GM23338 (cell line): ENCODE data around the gene IQCK. TPM values are rescaled to one million over a fixed set of nuclear protein-coding genes. Genes with fewer than 3 reads are reported as not detected.

Experiments
- ATAC-seq: fragments of 200-7000 bp; cut with Tn5 transposase; 3 replicates; pipeline ENCODE4 v1.9.1; 2020
- DNase-seq: peaks from one replicate; pipeline ENCODE4 v3.0.0-alpha.2; 2015; ENCODE audit warnings: low spot score
- H2AFZ ChIP-seq: fragments of 200-600 bp; sonication (generic); 2 replicates; pipeline ENCODE4 v1.8.0; 2016; ENCODE audit warnings: antibody characterized with exemption, mild to moderate bottlenecking, moderate library complexity
- H3F3A ChIP-seq: fragments of 200-600 bp; sonication (generic); replicated peaks from 2 replicates; pipeline ENCODE4 v1.8.0; 2017; ENCODE audit warnings: antibody characterized with exemption, mixed run types, low read depth
- H3K27ac ChIP-seq: fragments of 200-600 bp; sonication (generic); 2 replicates; pipeline ENCODE4 v1.6.1; 2016; ENCODE audit warnings: low read depth
- H3K27me3 ChIP-seq: fragments of 200-600 bp; sonication (generic); 2 replicates; pipeline ENCODE4 v1.8.0; 2016; ENCODE audit warnings: mild to moderate bottlenecking, mixed run types, moderate library complexity; ENCODE audit not compliant: insufficient read depth
- H3K36me3 ChIP-seq: fragments of 200-600 bp; sonication (generic); 2 replicates; pipeline ENCODE4 v1.8.0; 2016; ENCODE audit warnings: mild to moderate bottlenecking; ENCODE audit not compliant: insufficient read depth
- H3K4me1 ChIP-seq: fragments of 200-600 bp; sonication (generic); 2 replicates; pipeline ENCODE4 v1.8.0; 2016; ENCODE audit warnings: mild to moderate bottlenecking, moderate library complexity; ENCODE audit not compliant: insufficient read depth
- H3K4me2 ChIP-seq: fragments of 200-600 bp; sonication (generic); 2 replicates; pipeline ENCODE4 v1.7.1; 2017; ENCODE audit warnings: mixed run types
- H3K4me3 ChIP-seq: fragments of 200-600 bp; sonication (generic); 2 replicates; pipeline ENCODE4 v1.6.1; 2016; ENCODE audit warnings: mixed run types
- H3K79me2 ChIP-seq: fragments of 200-600 bp; sonication (generic); replicated peaks from 2 replicates; pipeline ENCODE4 v1.8.0; 2017; ENCODE audit warnings: mild to moderate bottlenecking; ENCODE audit not compliant: insufficient read depth
- H3K9me2 ChIP-seq: fragments of 200-600 bp; sonication (generic); 2 replicates; pipeline ENCODE4 v1.8.0; 2017; ENCODE audit not compliant: insufficient read depth
- H4K20me1 ChIP-seq: fragments of 200-600 bp; sonication (generic); replicated peaks from 2 replicates; pipeline ENCODE4 v1.8.0; 2017; ENCODE audit warnings: mild to moderate bottlenecking; ENCODE audit not compliant: insufficient read depth
- H3K27ac Mint-ChIP-seq: 2 replicates; pipeline ENCODE4 v1.8.0; 2020; ENCODE audit warnings: inconsistent platforms, mild to moderate bottlenecking, moderate library complexity, mixed read lengths
- H3K27me3 Mint-ChIP-seq: 3 replicates; pipeline ENCODE4 v1.8.0; 2022; ENCODE audit warnings: low read depth, mild to moderate bottlenecking, moderate library complexity, mixed read lengths, inconsistent platforms; ENCODE audit not compliant: insufficient read depth, poor library complexity
- H3K36me3 Mint-ChIP-seq: 3 replicates; pipeline ENCODE4 v1.8.0; 2021; ENCODE audit warnings: low read depth, mild to moderate bottlenecking, inconsistent platforms, moderate library complexity, mixed read lengths
- H3K4me1 Mint-ChIP-seq: 3 replicates; pipeline ENCODE4 v1.8.0; 2020; ENCODE audit warnings: mild to moderate bottlenecking, inconsistent platforms, mixed read lengths
- H3K4me3 Mint-ChIP-seq: 3 replicates; pipeline ENCODE4 v1.8.0; 2021; ENCODE audit warnings: moderate library complexity, mild to moderate bottlenecking, inconsistent platforms, mixed read lengths
- H3K9me3 Mint-ChIP-seq: 3 replicates; pipeline ENCODE4 v1.8.0; 2020; ENCODE audit warnings: moderate library complexity, mild to moderate bottlenecking, inconsistent platforms, mixed read lengths
- CREB1 ChIP-seq: fragments of 250-450 bp; sonication (Bioruptor Pico); IDR thresholded peaks from 2 replicates; pipeline ENCODE4 v1.5.0; 2020; ENCODE audit warnings: low read depth, mild to moderate bottlenecking, moderate library complexity
- CTCF ChIP-seq, 2 experiments: fragments of 200-600 bp in 1 of 2; sonication (generic) in 1 of 2; conservative IDR thresholded peaks; 2 replicates each; pipeline versions ENCODE4 v1.5.1 to v1.6.1; 2016 to 2017; ENCODE audit warnings: antibody characterized with exemption in 2 of 2, low read depth in 2 of 2, mild to moderate bottlenecking in 2 of 2, moderate library complexity in 1 of 2
- ETS1 ChIP-seq: IDR thresholded peaks from 2 replicates; pipeline ENCODE4 v1.6.1; 2016; ENCODE audit warnings: antibody characterized with exemption
- EZH2 ChIP-seq: fragments of 200-600 bp; sonication (generic); IDR thresholded peaks from one replicate; pipeline ENCODE4 v1.8.0; 2017; ENCODE audit warnings: antibody characterized with exemption, mild to moderate bottlenecking, low read depth; ENCODE audit not compliant: unreplicated experiment
- NANOG ChIP-seq: IDR thresholded peaks from 2 replicates; pipeline ENCODE4 v1.6.1; 2016; ENCODE audit warnings: antibody characterized with exemption, borderline replicate concordance
- POLR2AphosphoS5 ChIP-seq: IDR thresholded peaks from 2 replicates; pipeline ENCODE4 v1.6.1; 2016; ENCODE audit warnings: antibody characterized with exemption, low read depth
- REST ChIP-seq: IDR thresholded peaks from one replicate; pipeline ENCODE4 v1.6.1; 2018; ENCODE audit warnings: antibody characterized with exemption; ENCODE audit not compliant: unreplicated experiment
- STAT1 ChIP-seq: IDR thresholded peaks from one replicate; pipeline ENCODE4 v1.6.1; 2016; ENCODE audit warnings: antibody characterized with exemption; ENCODE audit not compliant: unreplicated experiment
- ZNF331 ChIP-seq: fragments of 250-450 bp; sonication (Bioruptor Pico); IDR thresholded peaks from 2 replicates; pipeline ENCODE4 v1.5.0; 2020; ENCODE audit warnings: low read depth, mild to moderate bottlenecking, moderate library complexity
- ZNF462 ChIP-seq: fragments of 250-450 bp; sonication (Bioruptor Pico); IDR thresholded peaks from 2 replicates; pipeline ENCODE4 v1.5.0; 2020; ENCODE audit warnings: mild to moderate bottlenecking, moderate library complexity
- polyA plus RNA-seq: library from polyadenylated mRNA; unstranded; fragments of >200 nt; fragmentation: Nextera tagmentation; extraction: Ambion mirVana; gene quantifications from 2 replicates; pipeline ENCODE4 v1.2.1, GENCODE V29; 2016
- total RNA-seq: library from RNA; depleted of rRNA; stranded (reverse); fragments of >200 nt; shearing (Covaris generic); gene quantifications from 2 replicates; pipeline ENCODE4 v1.2.3, GENCODE V29; 2014

IQCK gene
- total and polyA plus RNA-seq, 2 experiments from 2014 or later: 7.6 to 10.0 TPM

DNA sequence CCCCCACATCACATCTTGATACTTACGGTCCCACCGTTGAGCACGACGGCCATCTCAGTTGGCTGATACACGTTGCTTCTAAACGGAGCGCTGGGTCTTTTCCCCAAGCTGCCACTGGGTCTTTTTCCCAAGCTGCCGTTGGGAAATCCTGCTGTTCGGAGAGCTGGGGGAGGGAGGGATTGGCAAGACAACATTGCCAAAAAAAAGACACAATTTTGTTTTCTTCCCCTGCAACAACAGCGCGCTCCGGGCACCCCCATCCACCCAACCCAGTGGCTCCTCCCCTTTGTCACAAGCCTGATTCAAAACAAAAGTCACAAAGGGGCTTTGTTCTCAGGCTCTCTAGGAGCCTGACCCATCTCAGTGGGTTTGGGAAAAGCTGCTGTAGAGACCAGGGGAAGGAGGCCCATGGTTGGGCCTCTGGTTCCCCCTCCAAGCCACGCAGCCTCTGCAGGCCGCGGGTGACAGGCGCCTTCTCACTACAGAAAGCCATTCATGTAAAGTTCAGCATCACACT lies 143.8 kb downstream of the IQCK start:
- Histone ChIP-seq H3K4me1 (peaks cover 56% of the 10 kb centered on the region), H3K4me3 (peak overlapping the region; percentile 34), H3K4me2 (peak overlapping the region; percentile 69), H3K79me2 (peaks cover 48% of the 10 kb centered on the region), H3K36me3 (peaks cover 17% of the 10 kb centered on the region; the same call in 1 of the 2 replicates), H3K27me3 (no peaks in the 10 kb centered on the region), H3K27ac (peak overlapping the region; percentile 99), H2AFZ (no peak overlapping the region), H3K9me2 (no peaks in the 10 kb centered on the region), H3F3A (peaks cover 28% of the 10 kb centered on the region), H4K20me1 (no peaks in the 10 kb centered on the region; the same call in 1 of the 2 replicates)
- peak; percentile 79 for DNase-seq
- H3K4me3 Mint-ChIP-seq: peak overlapping the region; percentile 68
- H3K27me3 Mint-ChIP-seq: peaks cover 6% of the 10 kb centered on the region
- peaks cover 63% of the 10 kb centered on the region for H3K4me1 Mint-ChIP-seq
- peaks cover 84% of the 10 kb centered on the region for H3K36me3 Mint-ChIP-seq
- ATAC-seq: peak; percentile 74
- no peaks in the 10 kb centered on the region for H3K9me3 Mint-ChIP-seq
- peak overlapping the region; percentile 99 for H3K27ac Mint-ChIP-seq
- TF ChIP-seq EZH2 (no peak), REST (no peak), POLR2AphosphoS5 (no peak), ZNF462 (CRISPR knock-in tag) (peak; percentile 83), ETS1 (no peak), CREB1 (CRISPR knock-in tag) (peak; percentile 15; the same call in 1 of the 2 replicates), ZNF331 (CRISPR knock-in tag) (no peak), CTCF (conservative IDR thresholded peaks at IDR 0.05; ENCODE audit: low read depth in 2 of 2) (no peak), STAT1 (no peak), NANOG (no peak)
